ENCODE data around the gene SF3A2. TPM values are rescaled to one million over a fixed set of nuclear protein-coding genes. Genes with fewer than 3 reads are reported as not detected.
A peak's percentile ranks its signal among the peaks of the same experiment; 100 is the strongest.

Gene SF3A2
- total RNA-seq, 1 donor from 2014 or later, result 107 TPM

GRCh38 chr19:2207991-2208860 is 28.4 kb upstream of the SF3A2 start:
- peak; percentile 76 for ATAC-seq (ENCODE audit: low read depth)
- ChIA-PET POLR2A (no interaction called here), CTCF (interaction anchor here (0.8 to 1.3 kb wide), 3 partner anchors 13 to 50 kb away, joined by 3 to 4 read pairs (median 3); partner anchors contain the start of gene PLEKHJ1)
- H3K9me3 Mint-ChIP-seq, result no peaks in the 10 kb centered on the region
- intact Hi-C loops (cut with micrococcal nuclease), result no loop called here
- peaks cover 67% of the 10 kb centered on the region for H3K36me3 Mint-ChIP-seq (ENCODE audit: low read depth)
- H3K4me1 Mint-ChIP-seq, result peaks cover 6% of the 10 kb centered on the region
- no peaks in the 10 kb centered on the region for H3K27me3 Mint-ChIP-seq
- DNase-seq, result no peak
- no peak overlapping the region for H3K4me3 Mint-ChIP-seq
- no peak overlapping the region for H3K27ac Mint-ChIP-seq
- TF ChIP-seq CTCF (IDR thresholded peaks at IDR 0.05), result no peak

GRCh38 chr19:2208975-2209374 is 27.6 kb upstream of the SF3A2 start:
- Mint-ChIP-seq H3K9me3 (no peaks in the 10 kb centered on the region), H3K4me1 (peaks cover 5% of the 10 kb centered on the region), H3K27ac (no peak overlapping the region), H3K27me3 (no peaks in the 10 kb centered on the region), H3K4me3 (no peak overlapping the region), H3K36me3 (ENCODE audit: low read depth) (peaks cover 72% of the 10 kb centered on the region)
- intact Hi-C loops (cut with micrococcal nuclease), result no loop called here
- no peak for DNase-seq
- CTCF ChIA-PET, result interaction anchor here (0.8 to 1.3 kb wide), 2 partner anchors 12 to 27 kb away, joined by 3 to 4 read pairs; partner anchors contain the start of gene PLEKHJ1
- no peak for TF ChIP-seq CTCF (IDR thresholded peaks at IDR 0.05)
- no peak for ATAC-seq (ENCODE audit: low read depth)
- POLR2A ChIA-PET, result no interaction called here

DNA sequence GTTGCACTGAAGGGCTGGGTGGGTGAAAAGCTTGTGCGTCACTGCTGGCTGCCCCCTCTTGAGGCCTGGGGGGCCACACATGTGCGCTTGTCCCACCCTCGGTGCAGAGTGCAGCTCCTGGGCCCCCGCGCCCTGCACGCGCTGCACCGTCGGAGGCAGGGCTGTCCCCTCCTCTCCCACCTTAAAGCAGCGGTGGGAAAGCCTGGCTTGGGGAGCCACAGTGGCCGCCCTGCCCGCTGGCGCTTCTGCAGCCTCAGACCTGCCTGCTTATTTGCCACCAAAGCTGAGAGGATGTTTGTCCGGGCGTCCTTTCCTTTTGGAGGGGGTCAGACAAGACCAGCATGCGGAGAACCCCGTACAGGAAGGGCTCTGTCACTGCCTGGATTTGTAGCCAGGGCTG is 27.2 kb upstream of the SF3A2 start:
- no peaks in the 10 kb centered on the region for H3K9me3 Mint-ChIP-seq
- CTCF ChIA-PET, result interaction anchor here (1.3 kb wide), 1 partner anchor 12 kb away, joined by 3 read pairs; no protein-coding TSS in a partner anchor

GRCh38 chr19:2210206-2210605 is 26.4 kb upstream of the SF3A2 start:
- POLR2A ChIA-PET, result no interaction called here

More for the DNA sequence above, 27.2 kb upstream of the SF3A2 start:
- TF ChIP-seq CTCF (IDR thresholded peaks at IDR 0.05), result no peak
- Mint-ChIP-seq H3K36me3 (ENCODE audit: low read depth) (peaks cover 70% of the 10 kb centered on the region), H3K4me3 (no peak overlapping the region), H3K4me1 (peaks cover 3% of the 10 kb centered on the region), H3K27me3 (no peaks in the 10 kb centered on the region), H3K27ac (no peak overlapping the region)
- intact Hi-C loops (cut with micrococcal nuclease), result no loop called here
- ATAC-seq (ENCODE audit: low read depth) (no peak), DNase-seq (no peak)
- POLR2A ChIA-PET, result no interaction called here

More at GRCh38 chr19:2210206-2210605, 26.4 kb upstream of the SF3A2 start:
- DNase-seq (no peak), ATAC-seq (ENCODE audit: low read depth) (no peak)
- intact Hi-C loops (cut with micrococcal nuclease), result no loop called here
- Mint-ChIP-seq H3K27ac (no peak overlapping the region), H3K4me3 (no peak overlapping the region), H3K27me3 (no peaks in the 10 kb centered on the region), H3K36me3 (ENCODE audit: low read depth) (peaks cover 73% of the 10 kb centered on the region), H3K4me1 (peaks cover 3% of the 10 kb centered on the region), H3K9me3 (no peaks in the 10 kb centered on the region)
- CTCF ChIA-PET, result no interaction called here
- TF ChIP-seq CTCF (IDR thresholded peaks at IDR 0.05), result no peak

Data from activated B cell treated with CpG ODN at 0.5 μM for 24 hours (primary cell).